Lower lobe of right lung (tissue), 2 donors: ENCODE data around the gene MAPK1IP1L. TPM values are rescaled to one million over a fixed set of nuclear protein-coding genes. Genes with fewer than 3 reads are reported as not detected.

Experiments
- ATAC-seq, 2 donors: fragments of 200-7000 bp; cut with Tn5 transposase; one replicate each; pipeline ENCODE4 v1.9.1; 2020 to 2022; ENCODE audit warnings: mild to moderate bottlenecking in 2 of 2, moderate library complexity in 2 of 2
- DNase-seq: peaks from one replicate; pipeline ENCODE4 v3.0.0-alpha.2; 2020
- H3K27ac ChIP-seq: fragments of 200-600 bp; one replicate; pipeline ENCODE4 v1.8.0; 2022
- H3K27me3 ChIP-seq: fragments of 200-600 bp; one replicate; pipeline ENCODE4 v1.8.0; 2022; ENCODE audit warnings: low read depth
- H3K36me3 ChIP-seq: fragments of 200-600 bp; one replicate; pipeline ENCODE4 v1.8.0; 2022; ENCODE audit warnings: mild to moderate bottlenecking
- H3K4me1 ChIP-seq: fragments of 200-600 bp; one replicate; pipeline ENCODE4 v1.8.0; 2022
- H3K4me3 ChIP-seq: fragments of 200-600 bp; one replicate; pipeline ENCODE4 v1.8.0; 2022; ENCODE audit warnings: mild to moderate bottlenecking
- H3K9me3 ChIP-seq: fragments of 200-600 bp; one replicate; pipeline ENCODE4 v1.8.0; 2022
- CTCF ChIP-seq: fragments of 200-600 bp; IDR thresholded peaks from one replicate; pipeline ENCODE4 v1.8.0; 2022; ENCODE audit warnings: antibody characterized with exemption, mild to moderate bottlenecking
- intact Hi-C: fragments of 100-400 bp; cut with DNase I; formaldehyde crosslinking; loops from one replicate; pipeline ENCODE4 v1.11.0; 2022
- total RNA-seq: library from RNA; stranded (reverse); fragmentation: NEBNext Ultra II Directional; extraction: Animal tissue kit (Norgen Biotek cat#: 25700); gene quantifications from one replicate; pipeline ENCODE4 v1.2.1, GENCODE V29; 2021
- donor health status: DM: no; HTN: yes; CAD: no; lungs with severe emphysema.

The MAPK1IP1L gene
- total RNA-seq, 1 donor from 2014 or later: 72.4 TPM

DNA sequence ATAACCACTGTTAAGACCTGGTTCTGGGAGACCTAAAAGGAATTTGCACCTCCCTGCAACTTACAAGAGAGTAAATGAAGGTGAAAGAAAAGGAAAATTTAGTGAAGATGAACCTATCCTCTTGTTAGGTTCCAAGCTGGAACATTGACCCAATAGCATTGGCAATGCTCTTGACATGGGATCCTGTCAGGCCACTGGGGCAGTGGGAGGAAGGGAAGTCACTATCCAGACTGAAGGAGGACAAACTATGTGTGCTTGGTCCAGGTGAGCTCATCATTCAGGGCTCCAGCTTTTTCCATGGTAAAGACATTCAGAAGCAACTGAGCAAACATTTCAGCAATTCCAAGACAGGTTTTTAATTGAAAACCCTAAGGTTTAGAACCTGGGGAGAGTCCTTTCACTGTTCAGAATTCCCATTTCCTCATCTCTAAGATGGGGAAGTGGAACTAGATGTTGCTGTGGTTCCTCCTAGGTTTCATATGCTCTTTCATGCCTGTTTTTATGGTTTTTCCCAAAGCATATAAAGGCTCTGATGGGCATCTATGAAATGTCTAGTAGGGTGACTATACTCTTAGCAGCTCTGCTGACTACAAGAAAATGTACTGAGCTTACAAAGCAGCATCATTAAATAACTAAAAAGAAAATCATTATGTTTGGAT is 33.1 kb downstream of the MAPK1IP1L start:
- DNase-seq (no peak), ATAC-seq (no peak)
- TF ChIP-seq CTCF: no peak
- intact Hi-C loops: no loop called here
- H3K36me3 ChIP-seq: no peaks in the 10 kb centered on the region
- H3K27me3 ChIP-seq: no peaks in the 10 kb centered on the region
- no peaks in the 10 kb centered on the region for H3K9me3 ChIP-seq
- H3K4me3 ChIP-seq: no peak overlapping the region
- no peak overlapping the region for H3K27ac ChIP-seq
- peaks cover 9% of the 10 kb centered on the region for H3K4me1 ChIP-seq

DNA sequence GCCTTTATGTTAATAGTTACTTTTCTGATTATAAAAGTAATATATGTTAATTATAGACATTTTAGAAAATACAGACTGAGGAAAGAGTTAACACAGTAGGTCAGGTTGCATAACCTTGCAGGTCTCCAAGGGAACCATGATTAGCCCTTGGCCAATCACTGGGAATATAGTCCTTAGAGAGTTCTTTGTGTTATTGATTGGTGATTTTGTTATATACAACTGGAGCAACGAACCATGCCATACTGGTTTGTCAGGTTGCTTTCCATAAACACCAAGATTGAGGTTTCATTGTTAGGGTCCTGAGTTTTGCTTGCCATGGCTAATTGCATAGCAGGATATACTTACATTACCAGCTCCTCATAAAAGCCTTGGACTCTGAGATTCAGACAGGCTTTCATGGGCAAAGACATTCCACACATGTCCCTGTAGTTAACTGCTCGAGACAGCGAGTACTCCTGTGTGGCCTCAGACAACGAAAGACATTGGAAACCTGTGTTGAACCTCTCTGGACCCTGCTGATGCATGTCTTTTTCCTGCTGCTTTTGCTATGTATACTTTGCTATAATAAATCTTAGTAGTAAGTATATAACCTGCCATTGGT is 33.7 kb downstream of the MAPK1IP1L start:
- H3K27me3 ChIP-seq: no peaks in the 10 kb centered on the region
- H3K4me3 ChIP-seq: no peak overlapping the region
- H3K4me1 ChIP-seq: peaks cover 11% of the 10 kb centered on the region
- no peak for ATAC-seq
- no peak for TF ChIP-seq CTCF
- H3K9me3 ChIP-seq: no peaks in the 10 kb centered on the region
- intact Hi-C loops: no loop called here
- no peaks in the 10 kb centered on the region for H3K36me3 ChIP-seq
- no peak overlapping the region for H3K27ac ChIP-seq
- DNase-seq: no peak

DNA sequence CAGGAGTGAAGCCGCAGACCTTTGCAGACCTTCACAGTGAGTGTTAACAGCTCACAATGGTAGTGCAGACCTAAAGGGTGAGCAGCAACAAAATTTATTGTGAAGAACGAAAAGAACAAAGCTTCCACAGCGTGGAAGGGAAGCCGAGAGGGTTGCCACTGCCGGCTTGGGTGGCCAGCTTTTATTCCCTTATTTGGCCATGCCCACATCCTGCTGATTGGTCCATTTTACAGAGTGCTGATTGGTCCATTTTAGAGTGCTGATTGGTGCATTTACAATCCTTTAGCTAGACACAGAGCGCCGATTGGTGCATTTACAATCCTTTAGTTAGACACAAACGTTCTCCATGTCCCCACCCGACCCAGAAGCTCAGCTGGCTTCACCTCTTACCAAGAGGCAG is 35.5 kb downstream of the MAPK1IP1L start:
- TF ChIP-seq CTCF: no peak
- H3K9me3 ChIP-seq: no peaks in the 10 kb centered on the region
- no peak overlapping the region for H3K27ac ChIP-seq
- no peaks in the 10 kb centered on the region for H3K36me3 ChIP-seq
- no peak overlapping the region for H3K4me3 ChIP-seq
- peaks cover 15% of the 10 kb centered on the region for H3K4me1 ChIP-seq
- no peaks in the 10 kb centered on the region for H3K27me3 ChIP-seq
- ATAC-seq (no peak), DNase-seq (no peak)
- intact Hi-C loops: no loop called here

- intact Hi-C loops: no loop called here
- ATAC-seq: no peak
- Histone ChIP-seq H3K9me3 (no peaks in the 10 kb centered on the region), H3K36me3 (no peaks in the 10 kb centered on the region), H3K4me1 (peaks cover 15% of the 10 kb centered on the region), H3K27me3 (no peaks in the 10 kb centered on the region), H3K4me3 (no peak overlapping the region), H3K27ac (no peak overlapping the region)
- no peak for DNase-seq
- no peak for TF ChIP-seq CTCF
Observed at GRCh38 chr14:55088356-55088755, 36.9 kb downstream of the MAPK1IP1L start.

- intact Hi-C loops: loop anchor here (10.0 kb wide), 1 partner anchor 62 kb away; no protein-coding TSS in a partner anchor
- Histone ChIP-seq H3K36me3 (no peaks in the 10 kb centered on the region), H3K27me3 (no peaks in the 10 kb centered on the region), H3K27ac (no peak overlapping the region), H3K4me1 (peaks cover 14% of the 10 kb centered on the region), H3K4me3 (no peak overlapping the region), H3K9me3 (no peaks in the 10 kb centered on the region)
- no peak for TF ChIP-seq CTCF
- no peak for ATAC-seq
- DNase-seq: no peak
Observed at GRCh38 chr14:55092341-55092740, 40.9 kb downstream of the MAPK1IP1L start.
